ENCODE measurements around the gene TRIM28.

The TRIM28 gene

DNA sequence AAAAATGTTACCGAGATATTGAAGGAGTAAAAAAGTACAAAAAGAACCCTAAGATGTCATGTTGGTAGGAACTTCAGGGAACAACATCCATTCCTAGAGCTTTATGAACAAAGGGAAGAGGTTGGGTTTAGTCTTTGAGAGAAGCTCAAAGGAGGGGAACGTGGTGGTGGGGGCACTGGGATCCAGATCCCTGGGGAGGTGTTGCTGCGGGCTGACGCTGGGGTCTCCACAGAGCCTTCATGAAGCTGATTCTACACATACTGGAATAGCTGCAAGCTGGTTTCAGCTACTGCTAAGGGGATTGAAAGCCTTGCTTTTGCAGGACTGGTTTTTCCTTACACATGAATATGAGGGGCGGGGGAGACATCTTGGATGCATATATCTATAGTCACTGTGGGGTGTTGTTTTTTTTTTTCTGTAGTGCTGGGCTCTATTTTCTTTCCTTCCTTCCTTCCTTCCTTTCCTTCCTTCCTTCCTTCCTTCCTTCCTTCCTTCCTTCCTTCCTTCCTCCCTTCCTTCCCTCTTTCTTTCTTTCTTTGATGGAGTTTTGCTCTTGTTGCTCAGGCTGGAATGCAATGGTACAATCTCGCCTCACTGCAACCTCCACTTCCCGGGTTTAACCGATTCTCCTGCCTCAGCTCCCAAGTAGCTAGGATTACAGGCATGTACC lies 35.7 kb downstream of the TRIM28 start:
- no peak for DNase-seq (ENCODE audit: low read depth)
- no peak overlapping the region for H3K4me3 ChIP-seq (ENCODE audit: low read depth, low read length)
- TF ChIP-seq, protein P1, sequence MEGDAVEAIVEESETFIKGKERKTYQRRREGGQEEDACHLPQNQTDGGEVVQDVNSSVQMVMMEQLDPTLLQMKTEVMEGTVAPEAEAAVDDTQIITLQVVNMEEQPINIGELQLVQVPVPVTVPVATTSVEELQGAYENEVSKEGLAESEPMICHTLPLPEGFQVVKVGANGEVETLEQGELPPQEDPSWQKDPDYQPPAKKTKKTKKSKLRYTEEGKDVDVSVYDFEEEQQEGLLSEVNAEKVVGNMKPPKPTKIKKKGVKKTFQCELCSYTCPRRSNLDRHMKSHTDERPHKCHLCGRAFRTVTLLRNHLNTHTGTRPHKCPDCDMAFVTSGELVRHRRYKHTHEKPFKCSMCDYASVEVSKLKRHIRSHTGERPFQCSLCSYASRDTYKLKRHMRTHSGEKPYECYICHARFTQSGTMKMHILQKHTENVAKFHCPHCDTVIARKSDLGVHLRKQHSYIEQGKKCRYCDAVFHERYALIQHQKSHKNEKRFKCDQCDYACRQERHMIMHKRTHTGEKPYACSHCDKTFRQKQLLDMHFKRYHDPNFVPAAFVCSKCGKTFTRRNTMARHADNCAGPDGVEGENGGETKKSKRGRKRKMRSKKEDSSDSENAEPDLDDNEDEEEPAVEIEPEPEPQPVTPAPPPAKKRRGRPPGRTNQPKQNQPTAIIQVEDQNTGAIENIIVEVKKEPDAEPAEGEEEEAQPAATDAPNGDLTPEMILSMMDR (IDR thresholded peaks at IDR 0.05; ENCODE audit: low read depth, low read length, missing control alignments): no peak

DNA sequence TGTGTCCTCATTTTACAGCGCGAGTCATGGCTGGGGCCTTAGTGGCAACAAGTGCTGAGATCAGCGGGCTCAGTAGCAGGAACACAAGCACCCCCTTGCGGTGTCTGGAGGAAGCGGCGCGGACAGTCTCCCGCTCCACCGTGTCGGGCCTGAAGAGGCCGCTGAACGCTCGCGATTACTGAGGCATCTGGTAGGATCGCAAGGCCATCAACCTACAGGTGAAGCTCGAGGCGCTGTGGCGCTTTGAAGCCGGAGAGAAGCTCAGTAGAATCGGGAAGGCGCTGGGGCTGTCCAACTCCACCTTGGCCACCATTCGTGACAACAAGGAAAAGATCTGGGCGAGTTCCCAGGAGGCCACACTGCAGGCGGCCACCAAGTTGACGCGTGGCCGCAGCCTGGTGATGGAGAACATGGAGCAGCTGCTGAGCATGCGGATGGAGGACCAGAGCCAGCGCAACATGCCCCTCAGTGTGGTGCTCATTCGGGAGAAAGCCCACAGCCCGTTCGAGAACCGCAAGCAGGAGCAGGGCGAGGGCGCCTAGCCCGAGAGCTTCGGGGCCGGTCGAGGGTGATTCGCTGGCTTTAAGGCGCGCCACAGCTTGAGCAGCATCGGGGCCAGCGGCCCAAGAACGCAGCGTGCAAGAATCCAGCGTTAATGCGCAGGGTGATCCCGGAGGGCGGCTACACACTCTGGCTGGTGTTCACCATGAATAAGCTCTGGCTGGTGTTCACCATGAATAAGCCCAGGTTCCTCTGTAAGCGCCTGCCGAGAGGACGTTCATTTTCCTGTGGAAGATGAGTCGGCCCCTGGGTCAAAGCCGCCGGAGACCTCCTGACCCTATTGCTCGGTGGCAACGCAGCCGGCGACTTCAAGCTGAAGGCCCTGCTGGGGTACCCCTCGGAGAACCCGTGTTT lies 37.6 kb downstream of the TRIM28 start:
- TF ChIP-seq, protein P1 (IDR thresholded peaks at IDR 0.05; ENCODE audit: low read depth, low read length, missing control alignments): peak; percentile 98
- no peak overlapping the region for H3K4me3 ChIP-seq (ENCODE audit: low read depth, low read length)
- DNase-seq (ENCODE audit: low read depth): peak; percentile 70

DNA sequence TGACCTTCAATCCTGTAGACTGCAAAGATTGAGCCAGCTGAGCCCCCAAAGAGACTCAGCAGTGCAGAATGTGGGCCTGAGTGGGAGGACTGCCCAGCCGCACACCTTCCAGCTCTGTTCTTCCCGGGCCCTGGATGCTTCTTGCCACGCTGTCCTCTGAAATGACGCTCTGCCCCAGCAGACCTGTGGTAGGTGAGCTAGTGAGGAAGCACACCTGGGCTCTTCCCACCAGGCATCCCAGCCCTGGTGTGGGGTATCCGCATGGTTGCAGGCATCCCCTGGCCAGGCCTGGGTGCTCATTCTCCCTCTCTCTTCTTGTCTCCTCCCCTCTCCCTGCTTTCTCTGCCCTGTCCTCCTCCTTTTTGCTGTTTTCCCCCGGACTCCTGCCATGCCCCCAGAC lies 39.1 kb downstream of the TRIM28 start:
- no peak overlapping the region for H3K4me3 ChIP-seq (ENCODE audit: low read depth, low read length)
- DNase-seq (ENCODE audit: low read depth): no peak
- TF ChIP-seq, protein P1 (IDR thresholded peaks at IDR 0.05; ENCODE audit: low read depth, low read length, missing control alignments): no peak

DNA sequence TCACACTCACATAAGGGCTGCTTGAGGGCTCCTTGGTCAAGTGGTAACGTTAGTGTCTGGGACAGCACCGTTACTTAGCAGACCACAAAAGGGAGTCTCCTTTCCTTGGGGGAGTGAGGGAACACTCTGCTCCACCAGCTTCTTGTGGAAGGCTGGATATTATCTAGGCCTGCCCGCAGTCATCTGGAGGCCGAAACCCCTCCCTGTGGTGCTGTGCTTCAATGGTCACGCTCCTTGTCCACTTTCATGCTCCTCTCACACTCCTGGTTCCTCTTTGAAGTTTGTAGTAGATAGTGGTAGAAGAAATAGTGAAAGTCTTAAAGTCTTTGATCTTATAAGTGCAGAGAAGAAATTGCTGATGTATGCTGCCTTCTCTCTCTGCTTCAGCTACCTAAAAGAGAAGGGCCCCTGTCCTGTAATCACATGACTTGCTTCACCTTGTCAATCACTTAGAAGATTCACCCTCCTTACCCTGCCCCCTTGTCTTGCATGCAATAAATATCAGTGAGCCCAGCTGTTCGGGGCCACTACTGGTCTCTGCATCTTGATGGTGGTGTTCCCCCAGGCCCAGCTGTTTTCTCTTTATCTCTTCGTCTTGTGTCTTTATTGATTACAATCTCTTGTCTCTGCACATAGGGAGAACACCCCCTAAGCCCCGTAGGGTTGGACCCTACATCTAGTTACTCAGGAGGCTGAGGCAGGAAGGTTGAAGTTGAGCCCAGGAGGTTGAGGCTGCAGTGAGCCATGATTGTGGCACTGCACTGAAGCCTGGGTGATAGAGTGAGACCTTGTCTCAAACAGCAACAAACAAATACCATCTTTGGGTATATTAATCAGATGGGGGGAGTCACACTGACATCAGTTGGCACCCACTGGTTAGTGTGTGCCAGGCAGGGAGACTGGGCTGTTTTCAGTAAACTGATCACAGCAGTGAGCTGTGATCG lies 40.9 kb downstream of the TRIM28 start:
- TF ChIP-seq, protein P1 (IDR thresholded peaks at IDR 0.05; ENCODE audit: low read depth, low read length, missing control alignments): no peak
- no peak overlapping the region for H3K4me3 ChIP-seq (ENCODE audit: low read depth, low read length)
- no peak for DNase-seq (ENCODE audit: low read depth)

DNA sequence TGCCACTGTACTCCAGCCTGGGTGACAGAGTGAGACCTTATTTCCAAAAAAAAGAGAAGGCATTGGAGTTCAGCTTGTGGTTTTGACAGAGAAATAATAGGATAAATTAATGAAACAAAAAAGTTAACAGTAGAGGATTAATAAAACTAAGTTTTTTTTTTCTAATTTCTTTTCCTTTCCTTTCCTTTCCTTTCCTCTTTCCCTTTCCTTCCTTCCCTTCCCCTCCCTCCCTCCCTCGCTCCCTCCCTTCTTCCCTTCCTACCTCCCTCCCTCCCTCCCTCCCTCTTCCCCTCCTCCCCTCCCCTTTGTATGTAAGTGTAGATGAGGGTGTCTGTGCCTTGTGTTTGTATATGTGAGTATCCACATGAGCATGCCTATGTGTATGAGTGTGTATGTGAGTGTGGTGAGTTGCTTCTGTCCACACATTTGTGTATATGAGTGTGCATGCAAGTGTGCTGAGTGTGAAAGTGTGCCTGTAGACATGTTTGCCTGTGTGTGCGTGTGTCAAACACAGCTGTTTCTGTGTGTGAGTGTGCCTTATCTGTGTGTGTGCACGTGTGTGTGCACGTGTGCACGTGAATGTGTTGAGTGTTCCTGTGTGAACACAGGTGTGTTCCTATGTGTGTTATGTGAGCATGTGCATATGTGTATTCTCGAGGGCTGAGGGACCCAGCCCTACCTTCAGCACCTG lies 41.7 kb downstream of the TRIM28 start:
- DNase-seq (ENCODE audit: low read depth): no peak
- no peak overlapping the region for H3K4me3 ChIP-seq (ENCODE audit: low read depth, low read length)
- TF ChIP-seq, protein P1 (IDR thresholded peaks at IDR 0.05; ENCODE audit: low read depth, low read length, missing control alignments): no peak

DNA sequence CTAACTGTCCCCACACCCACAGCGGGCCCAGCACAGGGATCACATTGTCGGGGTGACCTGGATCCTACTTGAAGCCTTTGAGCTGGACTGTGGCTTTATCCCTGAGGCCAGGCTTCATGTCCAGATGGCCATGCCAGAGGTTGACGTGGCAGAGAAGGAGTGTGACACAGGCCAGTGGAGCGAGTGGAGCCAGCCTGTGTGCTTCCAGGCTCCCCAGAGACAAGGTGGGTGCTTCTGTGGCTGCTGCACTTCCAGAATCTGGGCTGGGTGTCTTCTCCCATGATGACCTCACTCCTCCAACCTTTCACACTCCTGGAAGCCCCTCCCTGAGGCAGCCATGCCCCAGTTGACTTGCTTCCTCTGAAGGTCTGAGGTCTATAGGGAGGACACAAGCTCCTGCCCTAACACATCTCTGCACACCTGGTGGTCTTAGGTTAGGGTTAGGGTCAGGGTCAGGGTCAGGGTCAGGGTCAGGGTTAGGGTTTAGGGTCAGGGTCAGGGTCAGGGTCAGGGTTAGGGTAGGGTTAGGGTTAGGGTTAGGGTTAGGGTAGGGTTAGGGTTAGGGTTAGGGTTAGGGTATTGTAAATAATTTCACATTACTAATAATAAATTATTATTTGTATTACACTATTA lies 42.4 kb downstream of the TRIM28 start:
- no peak overlapping the region for H3K4me3 ChIP-seq (ENCODE audit: low read depth, low read length)
- DNase-seq (ENCODE audit: low read depth): no peak
- TF ChIP-seq, protein P1 (IDR thresholded peaks at IDR 0.05; ENCODE audit: low read depth, low read length, missing control alignments): no peak
